Cardiac muscle cell (in vitro differentiated cells and primary cell): Measurements from ENCODE around the gene NCR2. TPM values are rescaled to one million over a fixed set of nuclear protein-coding genes. Genes with fewer than 3 reads are reported as not detected.

Source experiments
- DNase-seq, 2 donors: peaks; one replicate each; pipeline versions ENCODE4 v3.0.0 to v3.0.0-alpha.2; 2010 to 2017; ENCODE audit warnings: low read depth in 1 of 2, low spot score in 1 of 2
- H3K27ac ChIP-seq: fragments of 200-600 bp; sonication (generic); 2 replicates; pipeline ENCODE4 v1.5.1; 2016
- H3K27me3 ChIP-seq: fragments of 200-600 bp; sonication (generic); 2 replicates; pipeline ENCODE4 v1.6.0; 2016; ENCODE audit warnings: control low read depth
- H3K36me3 ChIP-seq: fragments of 200-600 bp; sonication (generic); 2 replicates; pipeline ENCODE4 v1.5.1; 2016; ENCODE audit warnings: control low read depth
- H3K4me1 ChIP-seq: fragments of 200-600 bp; sonication (generic); 2 replicates; pipeline ENCODE4 v1.8.1; 2017; ENCODE audit warnings: low read depth, mild to moderate bottlenecking, mixed run types
- H3K4me3 ChIP-seq: fragments of 200-600 bp; sonication (generic); 2 replicates; pipeline ENCODE4 v1.5.1; 2016; ENCODE audit warnings: mild to moderate bottlenecking
- H3K9me3 ChIP-seq: fragments of 200-600 bp; sonication (generic); 2 replicates; pipeline ENCODE4 v1.5.1; 2017; ENCODE audit warnings: low read depth, mild to moderate bottlenecking, control low read depth
- polyA plus RNA-seq: library from polyadenylated mRNA; unstranded; fragments of >200 nt; fragmentation: Nextera tagmentation; extraction: Ambion mirVana; gene quantifications from 2 replicates; pipeline ENCODE4 v1.2.1, GENCODE V29; 2016
- total RNA-seq: library from RNA; depleted of rRNA; stranded (reverse); fragments of >200 nt; gene quantifications from 2 replicates; pipeline ENCODE4 v1.2.3, GENCODE V29; 2016
- TF ChIP-seq, protein P1 (sequence below): IDR thresholded peaks from 2 replicates; pipeline ENCODE4 v1.5.1; 2012; ENCODE audit warnings: low read depth, mild to moderate bottlenecking, low read length

Gene NCR2
- total and polyA plus RNA-seq, 2 experiments from 2014 or later = not detected

GRCh38 chr6:41379306-41379705 is 43.9 kb downstream of the NCR2 start:
- no peaks in the 10 kb centered on the region for H3K9me3 ChIP-seq
- no peak overlapping the region for H3K27ac ChIP-seq
- TF ChIP-seq, protein P1, sequence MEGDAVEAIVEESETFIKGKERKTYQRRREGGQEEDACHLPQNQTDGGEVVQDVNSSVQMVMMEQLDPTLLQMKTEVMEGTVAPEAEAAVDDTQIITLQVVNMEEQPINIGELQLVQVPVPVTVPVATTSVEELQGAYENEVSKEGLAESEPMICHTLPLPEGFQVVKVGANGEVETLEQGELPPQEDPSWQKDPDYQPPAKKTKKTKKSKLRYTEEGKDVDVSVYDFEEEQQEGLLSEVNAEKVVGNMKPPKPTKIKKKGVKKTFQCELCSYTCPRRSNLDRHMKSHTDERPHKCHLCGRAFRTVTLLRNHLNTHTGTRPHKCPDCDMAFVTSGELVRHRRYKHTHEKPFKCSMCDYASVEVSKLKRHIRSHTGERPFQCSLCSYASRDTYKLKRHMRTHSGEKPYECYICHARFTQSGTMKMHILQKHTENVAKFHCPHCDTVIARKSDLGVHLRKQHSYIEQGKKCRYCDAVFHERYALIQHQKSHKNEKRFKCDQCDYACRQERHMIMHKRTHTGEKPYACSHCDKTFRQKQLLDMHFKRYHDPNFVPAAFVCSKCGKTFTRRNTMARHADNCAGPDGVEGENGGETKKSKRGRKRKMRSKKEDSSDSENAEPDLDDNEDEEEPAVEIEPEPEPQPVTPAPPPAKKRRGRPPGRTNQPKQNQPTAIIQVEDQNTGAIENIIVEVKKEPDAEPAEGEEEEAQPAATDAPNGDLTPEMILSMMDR = no peak
- H3K36me3 ChIP-seq = no peaks in the 10 kb centered on the region
- no peak for DNase-seq
- no peak overlapping the region for H3K4me3 ChIP-seq
- H3K27me3 ChIP-seq = peaks cover 71% of the 10 kb centered on the region
- H3K4me1 ChIP-seq = peaks cover 9% of the 10 kb centered on the region

GRCh38 chr6:41386594-41386993 is 51.2 kb downstream of the NCR2 start:
- Histone ChIP-seq H3K36me3 (no peaks in the 10 kb centered on the region), H3K27me3 (peaks cover 11% of the 10 kb centered on the region), H3K9me3 (no peaks in the 10 kb centered on the region), H3K4me1 (no peaks in the 10 kb centered on the region), H3K4me3 (no peak overlapping the region), H3K27ac (no peak overlapping the region)
- no peak for DNase-seq
- TF ChIP-seq, protein P1 = no peak

GRCh38 chr6:41392246-41392645 is 56.8 kb downstream of the NCR2 start:
- Histone ChIP-seq H3K27me3 (peaks cover 11% of the 10 kb centered on the region), H3K4me1 (no peaks in the 10 kb centered on the region), H3K36me3 (no peaks in the 10 kb centered on the region), H3K4me3 (no peak overlapping the region), H3K27ac (no peak overlapping the region), H3K9me3 (no peaks in the 10 kb centered on the region)
- no peak for DNase-seq
- TF ChIP-seq, protein P1 = no peak

DNA sequence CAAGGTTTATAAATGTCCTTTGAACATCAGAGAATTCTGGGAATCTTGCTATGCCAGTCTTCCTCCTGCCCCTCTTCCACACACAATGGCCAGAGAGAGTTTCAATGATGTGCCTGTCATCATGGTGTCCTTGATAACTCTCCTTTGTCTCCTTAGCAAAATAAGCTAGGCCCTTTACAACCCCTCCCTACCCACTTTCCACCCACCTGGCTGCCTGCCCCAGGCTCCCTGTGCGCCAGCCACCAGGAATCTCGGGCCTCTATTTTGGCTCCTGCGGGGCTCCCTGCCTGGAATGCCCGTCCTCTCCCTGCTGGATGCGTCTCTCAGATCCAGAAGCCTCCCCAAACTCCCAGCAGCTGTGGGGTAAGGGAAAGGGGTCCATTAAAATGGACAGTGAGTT is 60.9 kb downstream of the NCR2 start:
- TF ChIP-seq, protein P1 = no peak
- Histone ChIP-seq H3K27ac (no peak overlapping the region), H3K9me3 (no peaks in the 10 kb centered on the region), H3K36me3 (no peaks in the 10 kb centered on the region), H3K27me3 (no peaks in the 10 kb centered on the region), H3K4me3 (no peak overlapping the region), H3K4me1 (no peaks in the 10 kb centered on the region)
- no peak for DNase-seq

DNA sequence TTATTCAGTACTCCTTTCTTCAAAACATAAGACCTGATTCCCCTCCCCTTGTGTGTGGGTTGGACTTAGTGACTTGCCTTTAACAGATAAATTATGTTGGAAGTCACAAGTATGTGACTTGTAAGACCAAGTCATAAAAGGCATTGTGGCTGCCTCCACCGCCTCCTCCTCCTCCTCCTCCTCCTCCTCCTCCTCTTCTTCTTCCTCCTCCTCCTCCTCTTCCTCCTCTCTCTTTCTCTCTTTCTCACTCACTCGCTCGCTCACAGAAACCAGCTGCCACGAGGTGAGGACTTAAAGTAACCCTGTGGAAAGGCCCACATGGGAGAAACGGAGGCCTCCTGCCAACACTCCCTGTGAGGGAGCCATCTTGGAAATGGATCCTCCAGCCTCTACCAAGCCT is 64.0 kb downstream of the NCR2 start:
- no peaks in the 10 kb centered on the region for H3K9me3 ChIP-seq
- no peaks in the 10 kb centered on the region for H3K36me3 ChIP-seq
- DNase-seq = no peak
- H3K27ac ChIP-seq = no peak overlapping the region
- no peaks in the 10 kb centered on the region for H3K4me1 ChIP-seq
- H3K4me3 ChIP-seq = no peak overlapping the region
- peaks cover 17% of the 10 kb centered on the region for H3K27me3 ChIP-seq
- TF ChIP-seq, protein P1 = no peak

Other genes with a start within 250 kb of the NCR2 start
- gene TREML1, start 181.3 kb upstream of the NCR2 start, total RNA-seq = not detected in 2 replicates
- gene TREML1, start 181.3 kb upstream of the NCR2 start, polyA plus RNA-seq = not detected in 2 replicates
- not detected in 2 replicates for gene TREM2, start 172.5 kb upstream of the NCR2 start, total RNA-seq
- not detected in 2 replicates for gene TREM2, start 172.5 kb upstream of the NCR2 start, polyA plus RNA-seq
- not detected in 2 replicates for gene TREML2, start 134.5 kb upstream of the NCR2 start, total RNA-seq
- not detected in 2 replicates for gene TREML2, start 134.5 kb upstream of the NCR2 start, polyA plus RNA-seq
- not detected in 2 replicates for gene TREML4, start 107.3 kb upstream of the NCR2 start, total RNA-seq
- not detected in 2 replicates for gene TREML4, start 107.3 kb upstream of the NCR2 start, polyA plus RNA-seq
- gene TREM1, start 48.9 kb upstream of the NCR2 start, total RNA-seq = not detected in 2 replicates
- not detected in 2 replicates for gene TREM1, start 48.9 kb upstream of the NCR2 start, polyA plus RNA-seq
- 24.5 and 29.0 TPM in 2 replicates for gene FOXP4, start 210.8 kb downstream of the NCR2 start, total RNA-seq
- gene FOXP4, start 210.8 kb downstream of the NCR2 start, polyA plus RNA-seq = 42.5 and 51.1 TPM in 2 replicates